ENCODE measurements around the gene MANBA.

GRCh38 chr4:102584091-102584490 lies 176.7 kb downstream of the MANBA start:
- TF ChIP-seq, protein P1, sequence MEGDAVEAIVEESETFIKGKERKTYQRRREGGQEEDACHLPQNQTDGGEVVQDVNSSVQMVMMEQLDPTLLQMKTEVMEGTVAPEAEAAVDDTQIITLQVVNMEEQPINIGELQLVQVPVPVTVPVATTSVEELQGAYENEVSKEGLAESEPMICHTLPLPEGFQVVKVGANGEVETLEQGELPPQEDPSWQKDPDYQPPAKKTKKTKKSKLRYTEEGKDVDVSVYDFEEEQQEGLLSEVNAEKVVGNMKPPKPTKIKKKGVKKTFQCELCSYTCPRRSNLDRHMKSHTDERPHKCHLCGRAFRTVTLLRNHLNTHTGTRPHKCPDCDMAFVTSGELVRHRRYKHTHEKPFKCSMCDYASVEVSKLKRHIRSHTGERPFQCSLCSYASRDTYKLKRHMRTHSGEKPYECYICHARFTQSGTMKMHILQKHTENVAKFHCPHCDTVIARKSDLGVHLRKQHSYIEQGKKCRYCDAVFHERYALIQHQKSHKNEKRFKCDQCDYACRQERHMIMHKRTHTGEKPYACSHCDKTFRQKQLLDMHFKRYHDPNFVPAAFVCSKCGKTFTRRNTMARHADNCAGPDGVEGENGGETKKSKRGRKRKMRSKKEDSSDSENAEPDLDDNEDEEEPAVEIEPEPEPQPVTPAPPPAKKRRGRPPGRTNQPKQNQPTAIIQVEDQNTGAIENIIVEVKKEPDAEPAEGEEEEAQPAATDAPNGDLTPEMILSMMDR (IDR thresholded peaks at IDR 0.05): no peak
- TF ChIP-seq POLR2A (IDR thresholded peaks at IDR 0.05): no peak

All from esophagus squamous epithelium (tissue), 4 donors.